Skeletal muscle satellite cell (primary cell): ENCODE results near the gene RARA.
"Not testable (repeated sequence)": the region's sequence is repeated elsewhere in the genome, so short reads cannot be mapped to it uniquely, and the experiment has no call there.

ENCODE experiments used
- H3K27me3 ChIP-seq: 2 replicates; pipeline ENCODE4 v1.7.0; 2013; ENCODE audit warnings: low read length; ENCODE audit not compliant: control insufficient read depth, insufficient read depth
- H3K36me3 ChIP-seq: 2 replicates; pipeline ENCODE4 v1.7.0; 2013; ENCODE audit warnings: mild to moderate bottlenecking, control low read depth, low read length; ENCODE audit not compliant: insufficient read depth
- H3K4me1 ChIP-seq: 2 replicates; pipeline ENCODE4 v1.7.0; 2013; ENCODE audit warnings: low read length; ENCODE audit not compliant: control insufficient read depth, insufficient read depth
- H3K4me2 ChIP-seq: 2 replicates; pipeline ENCODE4 v1.7.0; 2013; ENCODE audit warnings: mild to moderate bottlenecking, low read length
- H3K4me3 ChIP-seq: 2 replicates; pipeline ENCODE4 v1.7.0; 2013; ENCODE audit warnings: low read length
- H3K9ac ChIP-seq: 2 replicates; pipeline ENCODE4 v1.7.0; 2013; ENCODE audit warnings: mild to moderate bottlenecking, low read depth, low read length, moderate library complexity
- H3K9me3 ChIP-seq: replicated peaks from 2 replicates; pipeline ENCODE4 v1.7.0; 2013; ENCODE audit warnings: mild to moderate bottlenecking, control low read depth, low read length

RARA gene

DNA sequence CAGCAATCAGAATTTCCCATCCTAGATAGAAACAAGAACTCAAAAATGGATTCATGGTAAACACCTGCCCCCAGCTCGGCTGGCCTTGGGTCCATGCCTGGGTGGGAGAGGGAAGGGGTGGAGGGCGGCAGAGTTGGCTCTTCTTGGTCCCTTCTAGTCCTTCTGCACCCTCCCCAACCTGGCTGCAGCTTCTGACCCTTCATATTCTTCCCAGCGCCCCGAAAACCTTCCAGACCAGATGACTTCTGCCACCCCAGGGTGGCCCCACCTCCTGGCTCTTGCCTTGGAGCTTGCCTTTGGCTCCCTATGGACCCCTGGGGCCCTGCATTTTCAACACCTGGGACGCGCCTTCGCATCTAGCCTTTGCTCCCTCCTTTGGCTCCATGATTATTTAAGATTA is 60.9 kb downstream of the RARA start:
- Histone ChIP-seq H3K36me3 (no peaks in the 10 kb centered on the region), H3K27me3 (no peaks in the 10 kb centered on the region), H3K4me2 (no peak overlapping the region), H3K9me3 (no peaks in the 10 kb centered on the region), H3K4me1 (no peaks in the 10 kb centered on the region), H3K9ac (no peak overlapping the region), H3K4me3 (no peak overlapping the region)

DNA sequence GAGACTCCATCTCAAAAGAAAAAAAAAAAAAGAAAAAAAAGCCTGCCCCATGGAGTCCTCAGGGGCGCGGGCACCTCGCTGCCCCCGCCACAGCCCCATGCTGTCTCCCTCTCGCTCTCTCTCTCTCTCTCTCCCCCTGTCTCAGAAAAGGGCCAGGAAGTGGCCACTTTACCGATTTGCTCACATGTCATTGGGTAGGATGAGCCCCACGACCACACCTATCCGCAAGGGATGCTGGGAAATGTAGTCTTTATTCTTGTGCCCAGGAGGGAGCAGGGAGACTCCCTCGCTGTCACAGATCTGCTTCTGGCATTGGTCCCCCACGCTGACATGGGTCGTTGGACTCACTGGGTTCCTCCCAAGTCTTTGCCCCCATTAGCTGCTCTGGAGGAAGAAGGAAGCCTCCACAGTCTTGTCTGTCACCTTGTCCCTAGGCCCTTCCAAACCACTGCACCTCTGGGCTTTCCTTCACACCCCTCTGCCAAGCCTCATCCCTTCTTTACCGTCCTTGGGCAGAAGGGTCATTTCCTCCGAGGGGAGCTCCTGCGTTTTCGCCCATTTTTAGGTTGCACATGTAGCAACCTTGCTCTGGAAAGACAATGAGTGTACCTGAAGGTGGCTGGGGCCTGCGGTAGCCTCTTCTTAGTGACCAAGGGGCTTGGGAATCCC is 62.4 kb downstream of the RARA start:
- H3K4me3 ChIP-seq = no peak overlapping the region
- H3K36me3 ChIP-seq = no peaks in the 10 kb centered on the region
- H3K27me3 ChIP-seq = no peaks in the 10 kb centered on the region
- H3K4me1 ChIP-seq = no peaks in the 10 kb centered on the region
- H3K4me2 ChIP-seq = no peak overlapping the region
- no peaks in the 10 kb centered on the region for H3K9me3 ChIP-seq
- H3K9ac ChIP-seq = no peak overlapping the region

DNA sequence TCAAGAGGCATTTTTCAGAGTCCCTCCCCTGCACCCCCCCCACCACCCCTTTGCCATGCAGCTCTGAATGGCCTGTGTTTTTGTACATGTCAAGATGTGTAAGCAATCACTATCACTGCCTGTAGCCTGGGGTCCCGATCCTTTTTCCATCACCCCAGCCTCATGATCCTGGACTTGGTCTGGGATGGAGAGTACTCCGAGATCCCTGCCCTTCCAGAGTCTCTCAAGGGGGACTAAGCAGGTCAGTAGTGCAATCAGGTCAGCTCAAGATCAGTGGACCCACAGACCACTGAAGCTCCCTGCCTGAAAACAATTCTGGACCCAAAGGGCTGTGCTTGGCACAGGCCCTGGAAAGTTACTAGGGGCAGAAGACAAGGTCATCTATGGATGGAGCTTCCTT is 63.1 kb downstream of the RARA start:
- Histone ChIP-seq H3K9ac (no peak overlapping the region), H3K27me3 (no peaks in the 10 kb centered on the region), H3K4me3 (no peak overlapping the region), H3K4me2 (no peak overlapping the region), H3K9me3 (no peaks in the 10 kb centered on the region), H3K4me1 (no peaks in the 10 kb centered on the region), H3K36me3 (no peaks in the 10 kb centered on the region)

DNA sequence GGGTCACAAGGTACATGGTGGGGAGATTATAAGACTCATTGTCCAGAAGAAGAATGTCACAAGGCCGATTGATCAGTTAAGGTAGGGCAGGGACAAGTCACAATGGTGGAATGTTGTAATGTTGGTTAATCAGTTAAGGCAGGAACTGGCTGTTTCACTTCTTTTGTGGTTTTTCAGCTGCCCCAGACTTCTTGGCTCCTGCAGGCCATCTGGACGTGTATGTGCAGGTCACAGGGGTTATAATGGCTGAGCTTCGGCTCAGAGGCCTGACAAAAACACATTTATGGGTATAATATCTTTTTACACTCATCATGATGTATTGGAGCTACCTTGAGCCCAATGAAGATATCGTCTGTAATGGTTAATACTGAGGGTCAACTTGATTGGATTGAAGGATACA is 63.7 kb downstream of the RARA start:
- not testable (repeated sequence) for H3K4me1 ChIP-seq, H3K4me2 ChIP-seq, H3K36me3 ChIP-seq, H3K9me3 ChIP-seq, H3K27me3 ChIP-seq, H3K4me3 ChIP-seq, H3K9ac ChIP-seq

DNA sequence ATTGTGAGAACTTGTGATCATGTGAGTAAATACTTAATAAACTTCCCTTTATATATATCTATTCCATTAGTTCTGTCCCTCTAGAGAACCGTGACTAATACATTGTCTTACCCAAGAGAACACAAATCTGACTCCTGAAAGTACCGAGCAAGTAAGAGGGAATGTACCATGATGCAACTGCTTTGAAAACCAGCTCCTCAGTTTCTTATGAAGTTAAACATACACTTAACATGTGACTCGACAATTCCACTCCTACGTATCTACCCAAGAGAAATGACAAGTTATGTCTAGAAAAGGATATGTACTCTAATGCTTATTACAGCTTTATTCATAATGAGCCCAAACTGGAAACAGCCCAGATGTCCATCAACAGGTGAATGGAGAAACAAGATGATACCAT is 64.3 kb downstream of the RARA start:
- Histone ChIP-seq H3K36me3 (no peaks in the 10 kb centered on the region), H3K27me3 (no peaks in the 10 kb centered on the region), H3K4me2 (no peak overlapping the region), H3K4me1 (no peaks in the 10 kb centered on the region), H3K9ac (no peak overlapping the region), H3K9me3 (no peaks in the 10 kb centered on the region), H3K4me3 (no peak overlapping the region)

DNA sequence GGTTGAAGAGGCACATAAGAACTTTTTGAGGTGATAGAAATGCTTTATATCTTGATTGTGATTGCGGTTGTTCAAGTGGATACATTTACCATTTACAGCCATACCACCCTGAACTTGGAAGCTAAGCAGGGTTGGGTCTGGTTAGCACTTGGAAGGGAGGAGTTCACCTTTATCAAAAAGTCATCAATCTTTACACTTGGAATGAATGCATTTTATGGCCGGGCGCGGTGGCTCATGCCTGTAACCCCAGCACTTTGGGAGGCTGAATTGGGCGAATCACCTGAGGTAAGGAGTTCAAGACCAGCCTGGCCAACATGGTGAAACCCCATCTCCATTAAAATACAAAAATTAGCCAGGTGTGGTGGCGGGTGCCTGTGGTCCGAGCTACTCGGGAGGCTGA is 65.0 kb downstream of the RARA start:
- H3K36me3 ChIP-seq = no peaks in the 10 kb centered on the region
- no peaks in the 10 kb centered on the region for H3K4me1 ChIP-seq
- no peaks in the 10 kb centered on the region for H3K9me3 ChIP-seq
- H3K4me3 ChIP-seq = no peak overlapping the region
- H3K4me2 ChIP-seq = no peak overlapping the region
- H3K9ac ChIP-seq = no peak overlapping the region
- no peaks in the 10 kb centered on the region for H3K27me3 ChIP-seq

DNA sequence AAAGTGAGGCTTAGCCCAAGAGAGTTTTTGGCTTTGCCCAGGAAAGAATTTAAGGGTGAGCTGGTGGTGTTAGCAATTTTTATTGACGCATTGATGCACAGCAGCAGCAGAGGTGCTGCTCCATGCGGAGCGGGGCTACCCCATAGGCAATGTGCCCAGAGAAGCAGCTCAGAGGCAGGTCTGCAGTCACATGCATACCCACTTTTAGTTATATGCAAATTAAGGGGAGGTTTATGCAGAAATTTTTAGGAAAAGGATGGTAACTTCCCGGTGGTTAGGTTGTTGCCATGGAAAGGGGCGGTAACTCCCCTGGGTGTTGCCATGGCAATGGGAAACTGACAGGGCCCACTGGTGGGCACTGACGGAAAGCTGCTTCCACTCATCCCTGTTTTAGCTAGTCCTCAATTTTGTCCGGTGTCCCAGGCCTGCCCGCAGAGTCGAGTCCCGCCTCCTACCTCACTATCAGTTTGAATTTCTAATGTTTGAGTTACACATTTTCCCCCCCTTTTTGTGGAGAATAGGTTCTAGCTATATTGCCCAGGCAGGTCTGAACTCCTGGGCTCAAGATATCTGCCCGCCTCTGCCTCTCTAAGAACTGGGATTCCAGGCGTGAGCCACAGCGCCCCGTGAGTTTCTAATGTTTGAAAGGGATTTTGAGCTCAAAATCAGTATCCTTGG is 66.0 kb downstream of the RARA start:
- no peak overlapping the region for H3K4me2 ChIP-seq
- H3K27me3 ChIP-seq = no peaks in the 10 kb centered on the region
- H3K9ac ChIP-seq = no peak overlapping the region
- no peak overlapping the region for H3K4me3 ChIP-seq
- no peaks in the 10 kb centered on the region for H3K9me3 ChIP-seq
- H3K36me3 ChIP-seq = no peaks in the 10 kb centered on the region
- H3K4me1 ChIP-seq = no peaks in the 10 kb centered on the region

DNA sequence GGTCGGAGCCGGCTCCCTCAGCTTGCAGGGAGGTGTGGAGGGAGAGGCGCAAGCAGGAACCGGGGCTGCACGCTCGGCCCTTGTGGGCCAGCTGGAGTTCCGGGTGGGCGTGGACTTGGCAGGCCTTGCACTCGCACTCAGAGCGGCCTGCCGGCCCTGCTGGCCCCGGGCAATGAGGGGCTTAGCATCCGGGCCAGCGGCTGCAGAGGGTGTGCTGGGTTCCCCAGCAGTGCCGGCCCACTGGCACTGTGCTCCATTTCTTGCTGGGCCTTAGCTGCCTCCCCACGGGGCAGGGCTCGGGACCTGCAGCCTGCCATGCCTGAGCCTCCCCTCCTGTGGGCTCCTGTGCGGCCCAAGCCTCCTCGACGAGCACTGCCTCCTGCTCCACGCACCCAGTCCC is 66.8 kb downstream of the RARA start:
- H3K36me3 ChIP-seq, H3K9me3 ChIP-seq, H3K4me2 ChIP-seq, H3K4me1 ChIP-seq, H3K27me3 ChIP-seq, H3K4me3 ChIP-seq, H3K9ac ChIP-seq: not testable (repeated sequence)

DNA sequence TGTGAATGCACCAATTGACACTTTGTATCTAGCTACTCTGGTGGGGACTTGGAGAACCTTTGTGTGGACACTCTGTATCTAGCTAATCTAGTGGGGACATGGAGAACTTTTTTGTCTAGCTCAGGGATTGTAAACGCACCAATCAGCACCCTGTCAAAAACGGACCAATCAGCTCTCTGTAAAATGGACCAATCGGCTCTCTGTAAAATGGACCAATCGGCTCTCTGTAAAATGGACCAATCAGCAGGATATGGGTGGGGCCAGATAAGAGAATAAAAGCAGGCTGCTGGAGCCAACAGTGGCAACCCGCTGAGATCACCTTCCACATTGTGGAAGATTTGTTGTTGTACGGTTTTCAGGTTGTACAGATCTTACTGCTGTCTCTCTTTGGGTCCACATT is 67.6 kb downstream of the RARA start:
- H3K4me1 ChIP-seq, H3K9ac ChIP-seq, H3K4me2 ChIP-seq: not testable (repeated sequence)

DNA sequence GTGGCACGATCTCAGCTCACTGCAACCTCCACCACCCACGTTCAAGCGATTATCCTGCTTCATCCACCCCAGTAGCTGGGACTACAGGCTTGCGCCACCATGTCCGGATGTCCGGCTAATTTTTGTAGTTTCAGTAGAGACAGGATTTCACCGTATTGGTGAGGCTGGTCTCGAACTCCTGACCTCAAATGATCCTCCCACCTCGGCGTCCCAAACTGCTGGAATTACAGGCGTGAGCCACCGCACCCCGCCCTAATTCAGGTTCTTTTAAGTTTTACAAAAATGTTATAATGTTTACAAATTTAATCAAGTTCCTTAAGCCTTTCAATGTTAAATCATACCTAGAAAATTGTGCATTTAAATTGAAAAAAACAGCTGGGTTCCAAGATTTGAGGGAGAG is 68.9 kb downstream of the RARA start:
- H3K4me1 ChIP-seq = no peaks in the 10 kb centered on the region
- H3K4me3 ChIP-seq = no peak overlapping the region
- no peaks in the 10 kb centered on the region for H3K27me3 ChIP-seq
- H3K4me2 ChIP-seq = no peak overlapping the region
- no peaks in the 10 kb centered on the region for H3K36me3 ChIP-seq
- no peak overlapping the region for H3K9ac ChIP-seq
- no peaks in the 10 kb centered on the region for H3K9me3 ChIP-seq

More for the DNA sequence above, 67.6 kb downstream of the RARA start:
- not testable (repeated sequence) for H3K36me3 ChIP-seq, H3K9me3 ChIP-seq, H3K4me3 ChIP-seq, H3K27me3 ChIP-seq

DNA sequence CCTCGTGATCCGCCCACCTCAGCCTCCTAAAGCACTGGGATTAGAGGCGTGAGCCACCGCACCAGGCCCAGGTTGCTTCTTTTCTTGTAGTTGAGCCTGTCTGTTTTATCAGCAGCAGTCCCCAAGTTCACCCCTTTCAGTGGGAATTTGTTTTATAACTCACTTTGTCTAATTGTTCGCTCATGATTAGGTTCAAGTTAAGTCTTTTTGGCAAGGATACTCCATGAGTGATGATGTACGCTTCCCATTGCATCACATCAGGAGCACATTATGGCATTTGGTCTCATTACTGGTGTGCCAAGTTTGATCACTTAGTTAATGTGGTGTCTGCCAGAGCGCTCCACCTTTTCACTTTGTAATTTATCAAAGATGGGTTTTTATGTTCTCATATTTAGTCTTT is 70.0 kb downstream of the RARA start:
- no peak overlapping the region for H3K9ac ChIP-seq
- no peaks in the 10 kb centered on the region for H3K4me1 ChIP-seq
- H3K36me3 ChIP-seq = no peaks in the 10 kb centered on the region
- H3K4me2 ChIP-seq = no peak overlapping the region
- no peak overlapping the region for H3K4me3 ChIP-seq
- H3K27me3 ChIP-seq = no peaks in the 10 kb centered on the region
- H3K9me3 ChIP-seq = no peaks in the 10 kb centered on the region

DNA sequence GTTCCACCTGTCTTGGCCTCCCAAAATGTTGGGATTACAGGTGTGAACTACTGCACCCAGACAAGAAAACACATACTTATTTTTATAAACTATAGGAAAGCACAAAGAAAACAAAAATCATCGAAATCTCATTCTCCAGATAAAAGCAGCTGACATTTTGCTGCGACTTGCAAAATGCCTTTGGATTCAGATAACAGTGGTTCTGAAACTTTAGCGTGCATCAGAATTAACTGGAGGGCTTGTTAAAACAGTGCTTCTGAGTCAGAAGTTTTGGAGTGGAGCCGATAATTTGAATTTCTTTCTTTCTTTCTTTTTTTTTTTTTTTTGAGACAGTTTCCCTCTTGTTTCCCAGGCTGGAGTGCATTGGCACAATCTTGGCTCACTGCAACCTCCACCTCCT is 73.3 kb downstream of the RARA start:
- Histone ChIP-seq H3K27me3 (no peaks in the 10 kb centered on the region), H3K9ac (no peak overlapping the region)

More for the DNA sequence above, 73.3 kb downstream of the RARA start:
- Histone ChIP-seq H3K9me3 (no peaks in the 10 kb centered on the region), H3K4me3 (no peak overlapping the region), H3K36me3 (no peaks in the 10 kb centered on the region), H3K4me2 (no peak overlapping the region), H3K4me1 (no peaks in the 10 kb centered on the region)
